ENCODE measurements around the gene ATG2B. TPM values are rescaled to one million over a fixed set of nuclear protein-coding genes. Genes with fewer than 3 reads are reported as not detected.

The ATG2B gene
- total RNA-seq, 3 donors from 2014 or later, result 14.9 to 17.9 (median 17.4) TPM

DNA sequence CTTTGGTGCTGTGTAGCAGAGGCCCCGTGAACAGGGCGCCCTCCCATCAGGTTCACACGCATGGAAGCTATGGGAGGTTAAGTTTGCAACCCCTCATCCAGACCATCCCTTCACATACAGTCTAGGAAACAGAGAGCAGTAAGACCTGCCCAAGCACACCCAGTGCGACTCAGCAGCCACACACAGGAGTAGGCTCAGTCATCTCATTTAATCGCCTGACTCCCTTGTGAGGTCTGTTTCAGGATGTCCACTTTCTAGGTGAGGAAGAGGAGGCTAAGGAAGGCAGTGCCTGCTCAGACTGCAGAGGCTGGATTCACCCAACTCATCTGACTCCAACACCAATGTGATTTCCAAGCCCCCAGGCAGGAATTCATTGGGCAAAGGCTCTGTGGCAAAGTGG is 95.2 kb downstream of the ATG2B start:
- Mint-ChIP-seq H3K4me3 (no peak overlapping the region), H3K36me3 (ENCODE audit: insufficient read depth) (no peaks in the 10 kb centered on the region), H3K9me3 (no peaks in the 10 kb centered on the region), H3K4me1 (ENCODE audit: low read depth) (no peaks in the 10 kb centered on the region), H3K27me3 (ENCODE audit: low read depth) (peaks cover 4% of the 10 kb centered on the region)
- DNase-seq (no peak), ATAC-seq (no peak)

DNA sequence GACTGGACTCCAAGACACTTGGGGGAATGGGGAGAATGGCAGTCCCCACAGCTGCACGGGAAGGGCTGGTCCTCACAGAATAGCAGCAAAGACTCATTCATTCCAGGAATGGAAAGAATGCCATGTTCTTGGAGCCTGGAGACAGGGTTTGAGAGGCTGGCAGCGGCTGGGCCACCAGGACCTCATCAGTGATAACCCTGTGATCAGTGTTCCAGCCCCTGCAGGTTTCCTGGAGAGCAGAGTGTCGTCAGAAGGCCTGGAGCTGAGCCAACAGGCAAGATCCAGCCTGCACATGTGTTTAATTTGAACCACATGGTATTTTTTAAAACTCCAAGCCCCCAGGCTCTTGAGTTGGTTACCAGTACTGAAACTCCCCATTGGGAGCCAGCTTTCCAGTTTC is 95.8 kb downstream of the ATG2B start:
- DNase-seq (no peak), ATAC-seq (no peak)
- H3K4me3 Mint-ChIP-seq, result no peak overlapping the region
- no peaks in the 10 kb centered on the region for H3K4me1 Mint-ChIP-seq (ENCODE audit: low read depth)
- H3K27me3 Mint-ChIP-seq (ENCODE audit: low read depth), result peaks cover 4% of the 10 kb centered on the region
- H3K36me3 Mint-ChIP-seq (ENCODE audit: insufficient read depth), result no peaks in the 10 kb centered on the region
- no peaks in the 10 kb centered on the region for H3K9me3 Mint-ChIP-seq

DNA sequence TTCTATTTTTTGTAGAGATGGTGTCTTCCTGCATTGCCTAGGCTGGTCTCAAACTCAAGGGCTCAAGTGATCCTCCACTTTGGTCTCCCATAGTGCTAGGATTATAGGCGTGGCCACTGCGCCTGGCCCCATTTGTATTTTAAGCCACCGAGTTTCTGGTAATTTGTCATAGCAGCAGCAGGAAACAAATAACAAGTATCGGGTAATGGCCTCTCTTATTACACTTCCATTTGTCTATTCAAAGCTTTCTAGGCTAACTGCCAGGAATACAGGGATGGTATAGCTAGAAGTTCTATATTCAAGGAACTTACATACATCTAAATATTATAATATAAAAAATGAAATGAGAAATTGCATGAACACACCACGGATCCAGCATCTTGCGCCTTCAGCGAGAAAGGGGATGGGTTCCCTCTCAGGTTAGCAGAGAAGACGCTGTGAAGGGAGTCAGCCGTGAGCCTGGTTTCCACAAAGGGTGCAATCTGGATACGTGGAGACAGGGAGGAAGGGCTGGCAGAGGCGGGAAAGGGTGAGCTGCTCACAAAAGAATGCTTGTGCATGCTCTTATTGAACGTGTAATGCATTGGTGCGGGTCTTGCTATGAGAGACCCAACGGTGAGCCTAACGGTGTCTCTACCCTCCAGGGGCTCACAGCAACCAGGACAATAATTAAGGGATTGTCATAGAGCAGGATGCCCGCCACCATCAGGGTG is 97.6 kb downstream of the ATG2B start:
- no peaks in the 10 kb centered on the region for H3K9me3 Mint-ChIP-seq
- H3K27me3 Mint-ChIP-seq (ENCODE audit: low read depth), result peaks cover 7% of the 10 kb centered on the region
- no peak overlapping the region for H3K4me3 Mint-ChIP-seq
- DNase-seq (no peak), ATAC-seq (no peak)
- H3K4me1 Mint-ChIP-seq (ENCODE audit: low read depth), result no peaks in the 10 kb centered on the region
- no peaks in the 10 kb centered on the region for H3K36me3 Mint-ChIP-seq (ENCODE audit: insufficient read depth)

DNA sequence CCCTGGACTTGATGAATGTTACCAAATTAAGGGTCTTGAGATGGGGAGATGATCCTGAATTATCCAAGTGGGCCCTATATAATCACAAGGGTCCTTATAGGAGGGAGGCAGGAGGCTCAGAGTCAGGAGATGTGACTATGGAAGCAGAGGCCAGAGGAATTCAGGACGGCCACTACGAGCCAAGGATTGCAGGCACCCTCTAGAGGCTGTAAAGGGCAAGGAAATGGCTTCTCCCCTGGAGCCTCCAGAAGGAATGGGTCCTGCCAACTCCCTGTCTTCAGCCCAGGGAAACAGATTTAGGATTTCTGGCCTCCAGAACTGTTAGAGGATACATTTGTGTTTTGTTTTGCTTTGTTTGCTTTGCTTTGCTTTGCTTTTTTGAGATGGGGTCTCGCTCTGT is 98.3 kb downstream of the ATG2B start:
- no peaks in the 10 kb centered on the region for H3K9me3 Mint-ChIP-seq
- ATAC-seq, result no peak
- H3K27me3 Mint-ChIP-seq (ENCODE audit: low read depth), result peaks cover 8% of the 10 kb centered on the region
- H3K4me1 Mint-ChIP-seq (ENCODE audit: low read depth), result no peaks in the 10 kb centered on the region
- H3K4me3 Mint-ChIP-seq, result no peak overlapping the region
- no peak for DNase-seq
- no peaks in the 10 kb centered on the region for H3K36me3 Mint-ChIP-seq (ENCODE audit: insufficient read depth)

DNA sequence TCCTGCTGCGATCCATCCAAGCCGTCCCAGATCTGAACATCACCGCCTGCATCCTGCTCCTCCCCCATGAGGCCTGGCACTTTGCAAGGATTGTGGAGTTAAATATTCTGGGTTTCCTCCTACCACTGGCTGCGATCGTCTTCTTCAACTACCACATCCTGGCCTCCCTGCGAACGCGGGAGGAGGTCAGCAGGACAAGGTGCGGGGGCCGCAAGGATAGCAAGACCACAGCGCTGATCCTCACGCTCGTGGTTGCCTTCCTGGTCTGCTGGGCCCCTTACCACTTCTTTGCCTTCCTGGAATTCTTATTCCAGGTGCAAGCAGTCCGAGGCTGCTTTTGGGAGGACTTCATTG is 99.0 kb downstream of the ATG2B start:
- no peaks in the 10 kb centered on the region for H3K36me3 Mint-ChIP-seq (ENCODE audit: insufficient read depth)
- peaks cover 8% of the 10 kb centered on the region for H3K27me3 Mint-ChIP-seq (ENCODE audit: low read depth)
- H3K9me3 Mint-ChIP-seq, result no peaks in the 10 kb centered on the region
- H3K4me1 Mint-ChIP-seq (ENCODE audit: low read depth), result no peaks in the 10 kb centered on the region
- DNase-seq, result no peak
- no peak overlapping the region for H3K4me3 Mint-ChIP-seq
- ATAC-seq, result no peak

DNA sequence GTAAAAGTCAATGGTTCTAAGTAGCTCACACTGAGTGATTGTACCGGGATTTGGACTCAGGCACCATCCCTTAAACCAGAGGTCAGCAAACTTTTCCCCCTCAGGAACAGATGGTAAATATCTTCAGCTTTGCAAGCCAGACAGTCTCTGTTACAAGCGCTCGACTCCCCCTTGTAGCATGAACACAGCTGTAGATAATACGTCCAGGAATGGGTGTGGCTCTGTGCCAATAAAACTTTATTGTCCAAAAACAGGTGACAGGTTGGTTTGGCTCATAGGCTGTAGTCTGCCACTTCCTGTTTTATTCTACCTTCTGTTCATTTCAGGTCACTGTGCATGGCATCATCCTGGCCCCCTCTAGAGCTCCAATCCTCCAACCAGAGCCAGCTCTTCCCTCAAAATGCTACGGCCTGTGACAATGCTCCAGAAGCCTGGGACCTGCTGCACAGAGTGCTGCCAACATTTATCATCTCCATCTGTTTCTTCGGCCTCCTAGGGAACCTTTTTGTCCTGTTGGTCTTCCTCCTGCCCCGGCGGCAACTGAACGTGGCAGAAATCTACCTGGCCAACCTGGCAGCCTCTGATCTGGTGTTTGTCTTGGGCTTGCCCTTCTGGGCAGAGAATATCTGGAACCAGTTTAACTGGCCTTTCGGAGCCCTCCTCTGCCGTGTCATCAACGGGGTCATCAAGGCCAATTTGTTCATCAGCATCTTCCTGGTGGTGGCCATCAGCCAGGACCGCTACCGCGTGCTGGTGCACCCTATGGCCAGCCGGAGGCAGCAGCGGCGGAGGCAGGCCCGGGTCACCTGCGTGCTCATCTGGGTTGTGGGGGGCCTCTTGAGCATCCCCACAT is 99.6 kb downstream of the ATG2B start:
- Mint-ChIP-seq H3K36me3 (ENCODE audit: insufficient read depth) (no peaks in the 10 kb centered on the region), H3K9me3 (no peaks in the 10 kb centered on the region), H3K4me1 (ENCODE audit: low read depth) (no peaks in the 10 kb centered on the region), H3K27me3 (ENCODE audit: low read depth) (peaks cover 8% of the 10 kb centered on the region), H3K4me3 (no peak overlapping the region)
- DNase-seq (no peak), ATAC-seq (no peak)

DNA sequence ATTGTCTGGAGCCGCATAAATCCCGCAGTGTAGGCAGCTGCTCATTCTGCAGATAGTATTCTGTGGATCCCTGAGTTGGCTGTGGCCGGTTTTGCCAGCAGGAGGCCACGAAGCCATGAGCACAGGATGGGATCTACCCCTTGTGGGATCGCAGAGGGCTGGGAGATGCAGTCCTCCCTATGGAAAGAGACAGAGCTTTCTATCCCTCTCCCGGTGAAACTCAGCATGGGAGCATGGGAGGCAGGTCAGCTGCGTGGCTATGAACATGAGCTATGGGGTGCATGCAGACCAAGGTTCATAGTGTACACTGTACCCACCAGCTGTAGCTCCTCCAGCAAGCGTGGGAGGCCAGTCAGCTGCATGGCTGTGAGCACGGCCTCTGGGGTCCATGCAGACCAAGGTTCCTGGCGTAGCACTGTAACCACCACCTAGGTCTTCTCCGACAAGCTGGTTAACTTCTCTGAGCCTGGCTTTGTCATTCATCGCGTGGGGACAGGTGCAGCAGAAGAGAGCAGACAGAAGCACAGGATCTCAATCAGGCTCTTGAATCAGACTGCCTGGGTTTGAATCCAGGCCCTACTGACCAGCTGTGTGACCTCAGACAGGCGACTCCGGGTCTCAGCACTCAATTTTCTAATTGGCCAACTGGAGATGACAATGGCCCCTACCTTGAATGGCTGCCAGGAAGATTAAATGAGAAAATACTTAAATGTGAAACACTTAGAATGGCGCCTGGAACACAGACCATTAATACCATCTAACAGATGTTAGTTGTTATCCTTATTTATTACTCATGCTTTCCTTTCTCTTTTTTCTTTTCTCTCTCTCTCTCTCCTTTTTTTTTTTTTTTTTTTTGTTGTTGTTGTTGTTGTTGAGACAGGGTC is 101.1 kb downstream of the ATG2B start:
- DNase-seq (no peak), ATAC-seq (no peak)
- Mint-ChIP-seq H3K4me1 (ENCODE audit: low read depth) (no peaks in the 10 kb centered on the region), H3K4me3 (no peak overlapping the region), H3K36me3 (ENCODE audit: insufficient read depth) (no peaks in the 10 kb centered on the region), H3K27me3 (ENCODE audit: low read depth) (peaks cover 13% of the 10 kb centered on the region), H3K9me3 (no peaks in the 10 kb centered on the region)

DNA sequence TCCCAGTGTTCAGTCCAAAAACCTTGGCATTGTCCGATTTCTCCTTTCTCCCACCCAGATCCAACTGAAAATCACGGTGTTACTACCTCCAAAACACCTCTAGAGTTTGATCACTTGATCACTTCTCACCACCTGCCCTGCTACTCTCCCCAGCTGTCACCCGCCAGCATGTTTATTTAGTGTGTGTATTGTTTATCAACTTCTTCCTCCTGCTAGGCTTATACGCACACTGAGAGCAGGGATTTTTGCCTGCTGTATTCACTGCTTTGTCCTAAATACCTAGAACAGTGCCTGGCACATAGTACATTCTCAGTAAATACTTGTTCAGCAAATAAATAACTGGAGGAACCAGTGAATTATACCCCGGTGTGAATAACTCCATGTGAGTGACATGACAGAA is 102.1 kb downstream of the ATG2B start:
- no peak for ATAC-seq
- H3K27me3 Mint-ChIP-seq (ENCODE audit: low read depth), result peaks cover 13% of the 10 kb centered on the region
- H3K9me3 Mint-ChIP-seq, result no peaks in the 10 kb centered on the region
- no peaks in the 10 kb centered on the region for H3K4me1 Mint-ChIP-seq (ENCODE audit: low read depth)
- no peak overlapping the region for H3K4me3 Mint-ChIP-seq
- H3K36me3 Mint-ChIP-seq (ENCODE audit: insufficient read depth), result no peaks in the 10 kb centered on the region
- no peak for DNase-seq

DNA sequence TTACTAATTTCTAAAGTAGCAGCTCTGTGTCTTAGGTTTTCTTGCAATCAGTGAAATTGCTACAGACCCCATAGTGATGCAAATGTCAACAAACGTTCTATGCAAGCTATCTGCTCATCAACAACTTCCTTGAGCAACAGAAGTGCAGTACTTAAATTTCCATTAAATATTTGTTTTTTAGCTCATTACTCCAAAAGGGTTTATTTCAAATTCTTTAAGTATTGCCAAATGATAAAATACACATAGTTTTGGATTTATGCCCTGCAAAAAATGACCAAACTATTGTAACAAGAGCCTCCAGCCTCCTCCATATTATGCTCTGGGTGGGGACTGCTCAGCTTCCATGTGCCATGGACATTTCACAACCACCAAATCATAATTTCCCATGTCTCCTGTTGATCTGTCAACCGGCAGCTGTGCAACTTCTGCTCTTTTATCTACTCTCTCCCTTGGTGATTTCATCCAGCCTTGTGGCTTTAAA is 102.8 kb downstream of the ATG2B start:
- no peak for ATAC-seq
- H3K4me3 Mint-ChIP-seq, result no peak overlapping the region
- H3K27me3 Mint-ChIP-seq (ENCODE audit: low read depth), result peaks cover 20% of the 10 kb centered on the region
- no peaks in the 10 kb centered on the region for H3K4me1 Mint-ChIP-seq (ENCODE audit: low read depth)
- no peak for DNase-seq
- H3K36me3 Mint-ChIP-seq (ENCODE audit: insufficient read depth), result no peaks in the 10 kb centered on the region
- H3K9me3 Mint-ChIP-seq, result no peaks in the 10 kb centered on the region

DNA sequence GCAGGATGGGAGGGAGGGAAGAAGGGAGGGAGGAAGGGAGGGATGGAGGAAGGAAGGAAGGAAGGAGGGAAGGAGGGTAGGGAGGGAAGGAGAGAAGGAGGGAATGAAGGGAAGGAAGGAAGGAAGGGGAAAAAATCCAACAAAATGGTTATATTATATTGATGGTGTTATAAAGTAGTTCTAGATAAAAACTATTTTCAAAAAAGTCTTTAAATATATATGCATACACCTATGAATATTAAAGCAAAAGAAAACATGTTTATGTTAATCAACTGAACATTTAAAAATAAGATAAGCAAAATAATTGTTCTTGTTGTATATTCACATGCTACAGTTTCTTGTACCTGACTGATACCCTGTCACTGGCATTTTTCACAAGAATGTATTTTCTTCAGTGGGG is 105.2 kb downstream of the ATG2B start:
- Mint-ChIP-seq H3K9me3 (no peaks in the 10 kb centered on the region), H3K4me3 (no peak overlapping the region), H3K36me3 (ENCODE audit: insufficient read depth) (no peaks in the 10 kb centered on the region), H3K27me3 (ENCODE audit: low read depth) (peaks cover 34% of the 10 kb centered on the region), H3K4me1 (ENCODE audit: low read depth) (no peaks in the 10 kb centered on the region)
- ATAC-seq (no peak), DNase-seq (no peak)

DNA sequence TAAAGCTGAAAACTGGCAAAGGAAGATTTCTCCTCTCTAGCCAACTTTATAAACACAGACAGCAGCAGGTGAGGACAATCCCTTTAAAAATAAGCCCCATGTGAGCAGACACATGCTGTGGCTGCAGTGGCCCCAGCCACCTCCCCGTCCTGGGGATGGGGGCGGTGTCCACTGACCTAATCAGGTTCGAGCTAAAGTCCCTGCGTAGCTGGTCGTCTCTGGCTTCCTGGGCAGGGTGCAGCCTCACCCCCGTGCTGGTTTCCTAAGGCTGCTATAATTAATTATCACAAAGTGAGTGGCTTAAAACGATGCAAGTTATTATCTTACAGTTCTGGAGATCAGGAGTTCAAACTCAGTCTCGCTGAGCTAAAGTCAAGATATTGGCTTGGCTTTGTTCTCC is 106.1 kb downstream of the ATG2B start:
- DNase-seq, result no peak
- peaks cover 38% of the 10 kb centered on the region for H3K27me3 Mint-ChIP-seq (ENCODE audit: low read depth)

DNA sequence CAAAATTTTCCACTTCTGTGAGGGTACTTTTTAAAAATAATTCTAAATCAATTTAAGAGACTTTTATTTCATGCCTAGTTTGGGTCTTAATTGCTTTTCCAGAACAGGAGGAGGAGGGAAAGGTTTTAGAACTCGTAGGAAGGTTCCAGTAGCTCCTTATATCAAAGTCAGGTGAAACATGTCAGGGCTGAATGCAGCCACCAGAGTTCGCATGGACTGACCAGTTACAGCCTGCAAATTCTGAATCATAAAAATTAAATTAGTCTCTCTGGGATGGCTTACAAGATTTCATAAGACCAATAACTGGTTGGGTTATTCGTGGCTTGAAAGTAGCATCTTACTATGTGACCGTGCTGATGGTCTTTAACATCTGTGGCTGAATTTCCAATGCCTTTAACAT is 106.7 kb downstream of the ATG2B start:
- Mint-ChIP-seq H3K4me1 (ENCODE audit: low read depth) (no peaks in the 10 kb centered on the region), H3K9me3 (no peaks in the 10 kb centered on the region), H3K4me3 (no peak overlapping the region), H3K27me3 (ENCODE audit: low read depth) (peaks cover 41% of the 10 kb centered on the region), H3K36me3 (ENCODE audit: insufficient read depth) (no peaks in the 10 kb centered on the region)
- DNase-seq, result no peak
- ATAC-seq, result no peak

More for the DNA sequence above, 106.1 kb downstream of the ATG2B start:
- Mint-ChIP-seq H3K9me3 (no peaks in the 10 kb centered on the region), H3K4me3 (no peak overlapping the region), H3K4me1 (ENCODE audit: low read depth) (no peaks in the 10 kb centered on the region), H3K36me3 (ENCODE audit: insufficient read depth) (no peaks in the 10 kb centered on the region)
- no peak for ATAC-seq

DNA sequence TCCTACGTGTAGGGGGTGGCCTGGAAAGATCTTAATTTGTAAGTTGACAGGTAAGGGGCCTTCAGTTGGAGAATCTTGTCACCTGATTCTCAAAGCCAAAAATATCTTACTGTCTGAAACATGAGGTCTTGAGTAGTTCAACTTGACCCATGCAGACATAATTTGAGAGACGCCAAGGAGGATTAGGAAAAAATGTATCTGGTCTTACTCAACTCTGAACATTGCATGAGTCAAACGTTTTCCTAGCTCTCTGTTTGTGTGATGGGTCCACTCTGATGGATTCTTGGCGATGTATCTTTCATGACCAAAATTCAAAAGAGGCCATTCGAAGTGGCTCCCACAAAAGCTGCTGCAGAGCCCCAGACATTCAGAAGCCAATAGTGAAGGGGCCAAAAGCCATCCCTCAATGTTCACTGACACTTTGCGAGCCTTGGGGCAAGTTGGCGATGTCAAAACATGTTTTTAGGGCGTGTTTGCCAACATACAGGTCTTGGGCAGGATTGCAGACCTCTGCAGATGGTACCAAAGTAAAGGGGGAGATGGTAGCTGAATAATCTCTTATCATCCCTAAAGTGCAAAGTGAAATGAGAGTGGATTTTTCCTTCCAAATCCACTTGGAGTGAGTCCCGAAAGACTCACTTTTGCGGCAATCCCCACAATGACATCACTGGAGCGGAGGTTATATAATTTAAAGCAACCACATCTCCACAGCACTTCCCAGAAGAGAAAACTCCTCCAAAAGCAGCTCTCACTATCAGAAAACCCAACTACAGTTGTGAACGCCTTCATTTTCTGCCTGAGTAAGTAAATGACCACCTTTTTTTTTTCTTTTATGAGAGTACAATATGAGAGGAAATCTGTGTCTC is 107.4 kb downstream of the ATG2B start, which contains the start of gene BDKRB1:
Gene BDKRB1 (plus strand): TSS at position 710 of the 866 bp plus-strand sequence. CDS start 7,473 bp downstream, outside the sequence.
- no peaks in the 10 kb centered on the region for H3K4me1 Mint-ChIP-seq (ENCODE audit: low read depth)
- H3K4me3 Mint-ChIP-seq, result no peak within 1 kb of the TSS
- DNase-seq, result no peak
- H3K27me3 Mint-ChIP-seq (ENCODE audit: low read depth), result peaks cover 40% of the 10 kb centered on the region
- no peaks in the 10 kb centered on the region for H3K9me3 Mint-ChIP-seq
- ATAC-seq, result no peak
- no peaks in the 10 kb centered on the region for H3K36me3 Mint-ChIP-seq (ENCODE audit: insufficient read depth)

Measured in activated T-cell treated with anti-CD3 and anti-CD28 coated beads, Interleukin-2, amount 50 U/mL, for 4 hours (primary cell).